GM20000 (cell line): ENCODE results near the gene MFSD1.

Experiments
- DNase-seq: peaks from one replicate; pipeline ENCODE4 v3.0.0; 2012; ENCODE audit warnings: low spot score
- CTCF ChIP-seq: IDR thresholded peaks from 2 replicates; pipeline ENCODE4 v1.5.1; 2012; ENCODE audit warnings: mild to moderate bottlenecking, control low read depth; ENCODE audit errors: extremely low read depth, missing control alignments

Gene MFSD1

GRCh38 chr3:158837240-158837639 lies 35.4 kb downstream of the MFSD1 start:
- no peak for DNase-seq
- no peak for TF ChIP-seq CTCF

- TF ChIP-seq CTCF = no peak
- no peak for DNase-seq
These were observed 38.1 kb downstream of the MFSD1 start for GRCh38 chr3:158839966-158840365.

DNA sequence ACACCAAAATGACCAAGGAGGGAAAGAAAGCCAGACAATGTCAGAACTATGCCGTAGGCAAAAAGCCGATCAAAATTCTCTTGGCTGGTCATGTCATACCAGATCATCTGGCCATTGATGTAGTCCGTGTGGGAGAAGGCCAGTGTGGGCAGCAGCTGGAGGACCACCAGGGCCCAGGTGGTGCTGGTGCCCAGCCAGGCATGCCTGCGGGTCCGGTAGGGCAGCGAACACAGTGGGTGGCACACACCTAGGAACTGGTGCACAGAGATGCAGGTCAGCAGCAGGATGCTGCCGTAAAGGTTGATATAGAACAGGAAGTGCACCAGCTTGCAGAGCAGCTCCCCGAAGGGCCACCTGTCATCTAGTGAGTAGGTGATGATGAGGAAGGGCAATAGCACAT lies 39.5 kb downstream of the MFSD1 start:
- no peak for DNase-seq
- TF ChIP-seq CTCF = no peak

DNA sequence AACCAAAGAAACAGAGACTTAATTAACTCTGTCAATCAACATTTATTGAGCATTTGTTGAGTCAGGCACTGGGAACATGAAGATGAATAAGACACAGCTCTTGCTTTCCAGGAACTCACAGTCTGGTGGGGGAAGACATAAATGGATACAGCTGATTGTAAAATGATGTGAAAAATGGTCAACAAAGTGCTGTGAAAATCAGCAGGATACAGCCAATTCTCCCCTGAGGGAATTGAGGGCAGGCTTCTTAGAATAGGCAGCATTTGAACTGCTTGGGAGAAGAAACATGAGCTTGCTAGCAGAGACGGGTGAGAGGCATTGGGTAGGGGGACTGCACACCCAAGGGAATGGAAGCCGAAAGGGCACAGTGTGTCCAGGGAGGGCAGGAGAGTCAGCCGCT lies 41.1 kb downstream of the MFSD1 start:
- DNase-seq = no peak
- no peak for TF ChIP-seq CTCF

GRCh38 chr3:158845765-158846350 lies 44.0 kb downstream of the MFSD1 start:
- TF ChIP-seq CTCF = peak; percentile 58
- DNase-seq = peak; percentile 65

GRCh38 chr3:158846803-158847451 lies 45.1 kb downstream of the MFSD1 start:
- no peak for TF ChIP-seq CTCF
- DNase-seq = peak; percentile 48

- no peak for TF ChIP-seq CTCF
- peak; percentile 24 for DNase-seq
These were observed 45.6 kb downstream of the MFSD1 start for GRCh38 chr3:158847452-158847821.
